GM12878 (cell line): ENCODE results near the gene FN1. TPM values are rescaled to one million over a fixed set of nuclear protein-coding genes. Genes with fewer than 3 reads are reported as not detected.

Source experiments
- ATAC-seq: fragments of 200-7000 bp; cut with Tn5 transposase; 3 replicates; pipeline ENCODE4 v1.9.1; 2020; ENCODE audit warnings: mild to moderate bottlenecking, moderate library complexity
- BruUV-seq: library from RNA; stranded (reverse); fragments of 400-500 nt; replicated peaks from 2 replicates; lab custom pipeline; 2021; lab: Mats Ljungman, UMichigan
- CTCF ChIA-PET: fragments of 300-600 bp; sonication (Branson Sonifier 250); formaldehyde crosslinking; extraction: SDS; loops from one replicate; lab custom pipeline; 2021; ENCODE audit warnings: inconsistent platforms; lab: Yijun Ruan, JAX
- POLR2A ChIA-PET: fragments of 350-600 bp; formaldehyde crosslinking; extraction: SDS; loops from one replicate; lab custom pipeline; 2021; ENCODE audit warnings: inconsistent platforms; lab: Charles Lee
- RAD21 ChIA-PET: fragments of 300-600 bp; sonication (Branson Sonifier 250); formaldehyde crosslinking; loops from one replicate; lab custom pipeline; 2023; ENCODE audit warnings: antibody characterized with exemption; ENCODE audit not compliant: unreplicated experiment; lab: Charles Lee
- SMC1A ChIA-PET: fragments of 300-600 bp; sonication (Branson Sonifier 250); formaldehyde crosslinking; loops from one replicate; lab custom pipeline; 2023; ENCODE audit not compliant: unreplicated experiment, uncharacterized antibody; lab: Charles Lee
- DNase-seq: peaks from one replicate; pipeline ENCODE4 v3.0.0-alpha.2; 2011; ENCODE audit warnings: low read depth, low spot score
- FAIRE-seq: peaks from 3 replicates; lab custom pipeline; 2011; peaks lifted over from hg19 to GRCh38; lab: Jason Lieb, UNC
- H2AFZ ChIP-seq: 2 replicates; pipeline ENCODE4 v1.6.0; 2011; ENCODE audit warnings: low read depth, low read length, control low read depth; ENCODE audit not compliant: control insufficient read depth
- H3K27ac ChIP-seq: 2 replicates; pipeline ENCODE4 v1.5.1; 2011; ENCODE audit warnings: control low read depth; ENCODE audit not compliant: control insufficient read depth, insufficient read depth
- H3K27me3 ChIP-seq, 2 experiments: replicated peaks in 1 of 2; 2 replicates each; pipeline versions ENCODE4 v1.6.0 to v1.6.1; 2011; ENCODE audit warnings: low read length in 1 of 2; ENCODE audit not compliant: control insufficient read depth in 2 of 2, insufficient read depth in 2 of 2
- H3K36me3 ChIP-seq, 2 experiments: 2 replicates each; pipeline ENCODE4 v1.5.1; 2011; ENCODE audit warnings: low read length in 1 of 2; ENCODE audit not compliant: control insufficient read depth in 2 of 2, insufficient read depth in 2 of 2
- H3K4me1 ChIP-seq: 2 replicates; pipeline ENCODE4 v1.6.1; 2011; ENCODE audit warnings: mild to moderate bottlenecking, low read length, moderate library complexity, mixed read lengths; ENCODE audit not compliant: control insufficient read depth, insufficient read depth
- H3K4me2 ChIP-seq: 2 replicates; pipeline ENCODE4 v1.6.0; 2011; ENCODE audit warnings: control low read depth; ENCODE audit not compliant: control insufficient read depth, insufficient read depth
- H3K4me3 ChIP-seq: fragments of 200-600 bp; sonication (generic); 2 replicates; pipeline ENCODE4 v1.5.1; 2016
- H3K79me2 ChIP-seq: 2 replicates; pipeline ENCODE4 v1.6.0; 2011; ENCODE audit warnings: low read length; ENCODE audit not compliant: control insufficient read depth, insufficient read depth
- H3K9ac ChIP-seq: 2 replicates; pipeline ENCODE4 v1.8.0; 2011; ENCODE audit warnings: low read length, control low read depth, mixed read lengths; ENCODE audit not compliant: control insufficient read depth, insufficient read depth
- H3K9me3 ChIP-seq: replicated peaks from 3 replicates; pipeline ENCODE4 v1.5.1; 2011; ENCODE audit warnings: mild to moderate bottlenecking, low read length; ENCODE audit not compliant: control insufficient read depth, insufficient read depth
- H4K20me1 ChIP-seq: 2 replicates; pipeline ENCODE4 v1.6.0; 2011; ENCODE audit not compliant: control insufficient read depth, insufficient read depth
- BCL11A ChIP-seq: IDR thresholded peaks from 2 replicates; pipeline ENCODE4 v1.6.1; 2011; ENCODE audit warnings: low read depth, low read length
- ETV6 ChIP-seq, 2 experiments: fragments of 450-650 bp in 1 of 2; IDR thresholded peaks in 1 of 2; conservative IDR thresholded peaks in 1 of 2; 2 replicates each; pipeline ENCODE4 v1.6.1; 2014; ENCODE audit warnings: antibody characterized with exemption in 1 of 2, borderline replicate concordance in 1 of 2, low read depth in 1 of 2, mild to moderate bottlenecking in 1 of 2, moderate library complexity in 1 of 2
- RBBP5 ChIP-seq: fragments of 200-600 bp; sonication (generic); conservative IDR thresholded peaks from 2 replicates; pipeline ENCODE4 v1.6.1; 2016
- STAT3 ChIP-seq: IDR thresholded peaks from 2 replicates; pipeline ENCODE4 v1.6.1; 2011; ENCODE audit warnings: low read depth, low read length, improper control_type of control experiment
- SUZ12 ChIP-seq: fragments of 200-600 bp; sonication (generic); IDR thresholded peaks from one replicate; pipeline ENCODE4 v1.6.1; 2018; ENCODE audit warnings: antibody characterized with exemption, mild to moderate bottlenecking; ENCODE audit not compliant: unreplicated experiment
- WGBS: methylation state at CpG from one replicate; pipeline ENCODE4 v1.1.6; 2016; ENCODE audit warnings: low lambda C conversion rate; ENCODE audit not compliant: insufficient replicate concordance, insufficient coverage; ENCODE audit errors: missing lambda C conversion rate; 5-methylcytosine and 5-hydroxymethylcytosine counted together
- in situ Hi-C: fragments of 300-500 bp; cut with MboI; formaldehyde crosslinking; loops from 9 replicates; pipeline ENCODE4 v1.14.3; 2018; ENCODE audit warnings: mixed read lengths
- intact Hi-C: fragments of 100-400 bp; cut with micrococcal nuclease; formaldehyde crosslinking; loops from one replicate; pipeline ENCODE4 v1.14.2; 2022; ENCODE audit not compliant: unreplicated experiment
- polyA plus RNA-seq, 11 experiments: library from polyadenylated mRNA; depleted of rRNA in 4 of 11; unstranded in 6 of 11; stranded (reverse) in 5 of 11; fragments of >200 nt; fragmentation: Nextera tagmentation in 4 of 11; fragmentation: Illumina TruSeq in 1 of 11; extraction: Ambion mirVana in 4 of 11; extraction: Trizol in 1 of 11; gene quantifications; 1 replicate in 1 of 11; 2 replicates in 10 of 11; pipeline versions ENCODE4 v1.2.1 to v1.2.3, GENCODE V29; 2011 to 2016; ENCODE audit warnings: inconsistent platforms in 2 of 11, missing spikeins in 2 of 11, low read depth in 1 of 11
- total RNA-seq, 4 experiments: library from RNA; depleted of rRNA in 3 of 4; stranded (reverse); fragments of >200 nt in 3 of 4; fragmentation: Illumina TruSeq in 1 of 4; extraction: Trizol in 1 of 4; gene quantifications; 2 replicates each; pipeline versions ENCODE4 v1.2.1 to v1.2.3, GENCODE V29; 2013 to 2021
- TF ChIP-seq, protein P1 (sequence below): fragments of 450-650 bp; IDR thresholded peaks from 2 replicates; pipeline ENCODE4 v1.6.1; 2016; ENCODE audit warnings: mild to moderate bottlenecking, moderate library complexity, borderline replicate concordance
- TF ChIP-seq, protein P2 (sequence below): IDR thresholded peaks from 2 replicates; pipeline ENCODE4 v1.6.1; 2012; ENCODE audit warnings: low read depth, low read length, improper control_type of control experiment
- TF ChIP-seq, protein P3 (sequence below): fragments of 450-650 bp; IDR thresholded peaks from 2 replicates; pipeline ENCODE4 v1.6.1; 2016; ENCODE audit warnings: mild to moderate bottlenecking
- TF ChIP-seq, protein P4 (sequence below): IDR thresholded peaks from 2 replicates; pipeline ENCODE4 v1.6.1; 2011; ENCODE audit warnings: low read depth, mild to moderate bottlenecking, low read length, moderate library complexity, borderline replicate concordance; ENCODE audit errors: extremely low read depth
- TF ChIP-seq, protein P5 (sequence below): IDR thresholded peaks from 2 replicates; pipeline ENCODE4 v1.6.1; 2012; ENCODE audit warnings: low read length, inconsistent platforms
- TF ChIP-seq, protein P6 (sequence below): fragments of 450-650 bp; IDR thresholded peaks from 2 replicates; pipeline ENCODE4 v1.6.1; 2017; ENCODE audit warnings: borderline replicate concordance

The FN1 gene
- total and polyA plus RNA-seq, 10 of the 15 experiments (the other 5 are each of a cell fraction or from before 2014, with no cell fraction given): 0.60 to 9.4 (median 1.5) TPM

DNA sequence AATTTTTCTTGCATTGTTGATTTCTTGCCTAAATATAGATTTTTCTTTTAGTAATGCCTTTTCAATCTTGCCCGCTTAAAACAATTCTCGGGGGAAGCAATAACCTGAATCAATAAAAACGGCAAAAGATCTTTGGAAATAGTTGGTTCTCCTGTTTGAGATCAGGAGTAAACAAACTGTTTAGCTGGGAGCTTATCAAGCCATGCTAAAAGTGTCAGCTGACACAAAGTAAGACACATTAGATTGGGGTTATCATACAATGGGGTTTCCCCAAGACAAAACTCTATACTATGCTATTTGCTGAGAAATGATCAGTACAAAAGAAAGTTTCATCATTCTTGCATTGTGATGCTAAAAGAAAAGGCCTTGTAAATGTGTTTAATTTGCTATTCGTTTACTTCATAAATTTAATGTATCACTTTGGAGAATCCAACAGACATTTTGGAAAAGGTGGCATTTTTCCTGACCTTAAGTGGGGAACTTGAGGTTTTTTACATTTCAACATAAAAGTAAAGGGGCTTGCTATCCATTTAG, 77.5 kb downstream of the FN1 start:
- peaks cover 0 to 4% of the 10 kb centered on the region in 2 experiments; a peak in 3 of 4 replicates for H3K36me3 ChIP-seq
- in situ Hi-C loops: no loop called here
- no peaks in the 10 kb centered on the region for H4K20me1 ChIP-seq
- no peaks in the 10 kb centered on the region for H3K79me2 ChIP-seq
- ChIA-PET RAD21 (no interaction called here), SMC1A (no interaction called here), POLR2A (no interaction called here), CTCF (interaction anchor here (0.7 kb wide), 1 partner anchor 397 kb away, joined by 3 read pairs; no protein-coding TSS in a partner anchor)
- no peak overlapping the region for H3K27ac ChIP-seq
- no peak overlapping the region for H3K4me3 ChIP-seq
- no peaks in the 10 kb centered on the region for H3K27me3 ChIP-seq
- H3K4me1 ChIP-seq: 0 out of 2 replicates have a peak, but pooled peaks cover 3% of the 10 kb centered on the region
- no peak overlapping the region for H2AFZ ChIP-seq
- no peaks in the 10 kb centered on the region for H3K9me3 ChIP-seq
- intact Hi-C loops: no loop called here
- ATAC-seq (no peak), DNase-seq (no peak), FAIRE-seq (no peak)
- WGBS: 96% methylated on average over 4 of the region's 4 CpGs
- no peak overlapping the region for H3K9ac ChIP-seq
- BruUV-seq: no TSS peak
- H3K4me2 ChIP-seq: no peak overlapping the region
- TF ChIP-seq, protein P1, sequence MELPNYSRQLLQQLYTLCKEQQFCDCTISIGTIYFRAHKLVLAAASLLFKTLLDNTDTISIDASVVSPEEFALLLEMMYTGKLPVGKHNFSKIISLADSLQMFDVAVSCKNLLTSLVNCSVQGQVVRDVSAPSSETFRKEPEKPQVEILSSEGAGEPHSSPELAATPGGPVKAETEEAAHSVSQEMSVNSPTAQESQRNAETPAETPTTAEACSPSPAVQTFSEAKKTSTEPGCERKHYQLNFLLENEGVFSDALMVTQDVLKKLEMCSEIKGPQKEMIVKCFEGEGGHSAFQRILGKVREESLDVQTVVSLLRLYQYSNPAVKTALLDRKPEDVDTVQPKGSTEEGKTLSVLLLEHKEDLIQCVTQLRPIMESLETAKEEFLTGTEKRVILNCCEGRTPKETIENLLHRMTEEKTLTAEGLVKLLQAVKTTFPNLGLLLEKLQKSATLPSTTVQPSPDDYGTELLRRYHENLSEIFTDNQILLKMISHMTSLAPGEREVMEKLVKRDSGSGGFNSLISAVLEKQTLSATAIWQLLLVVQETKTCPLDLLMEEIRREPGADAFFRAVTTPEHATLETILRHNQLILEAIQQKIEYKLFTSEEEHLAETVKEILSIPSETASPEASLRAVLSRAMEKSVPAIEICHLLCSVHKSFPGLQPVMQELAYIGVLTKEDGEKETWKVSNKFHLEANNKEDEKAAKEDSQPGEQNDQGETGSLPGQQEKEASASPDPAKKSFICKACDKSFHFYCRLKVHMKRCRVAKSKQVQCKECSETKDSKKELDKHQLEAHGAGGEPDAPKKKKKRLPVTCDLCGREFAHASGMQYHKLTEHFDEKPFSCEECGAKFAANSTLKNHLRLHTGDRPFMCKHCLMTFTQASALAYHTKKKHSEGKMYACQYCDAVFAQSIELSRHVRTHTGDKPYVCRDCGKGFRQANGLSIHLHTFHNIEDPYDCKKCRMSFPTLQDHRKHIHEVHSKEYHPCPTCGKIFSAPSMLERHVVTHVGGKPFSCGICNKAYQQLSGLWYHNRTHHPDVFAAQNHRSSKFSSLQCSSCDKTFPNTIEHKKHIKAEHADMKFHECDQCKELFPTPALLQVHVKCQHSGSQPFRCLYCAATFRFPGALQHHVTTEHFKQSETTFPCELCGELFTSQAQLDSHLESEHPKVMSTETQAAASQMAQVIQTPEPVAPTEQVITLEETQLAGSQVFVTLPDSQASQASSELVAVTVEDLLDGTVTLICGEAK: no peak
- TF ChIP-seq, protein P2, sequence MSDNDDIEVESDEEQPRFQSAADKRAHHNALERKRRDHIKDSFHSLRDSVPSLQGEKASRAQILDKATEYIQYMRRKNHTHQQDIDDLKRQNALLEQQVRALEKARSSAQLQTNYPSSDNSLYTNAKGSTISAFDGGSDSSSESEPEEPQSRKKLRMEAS: no peak
- TF ChIP-seq, protein P3, sequence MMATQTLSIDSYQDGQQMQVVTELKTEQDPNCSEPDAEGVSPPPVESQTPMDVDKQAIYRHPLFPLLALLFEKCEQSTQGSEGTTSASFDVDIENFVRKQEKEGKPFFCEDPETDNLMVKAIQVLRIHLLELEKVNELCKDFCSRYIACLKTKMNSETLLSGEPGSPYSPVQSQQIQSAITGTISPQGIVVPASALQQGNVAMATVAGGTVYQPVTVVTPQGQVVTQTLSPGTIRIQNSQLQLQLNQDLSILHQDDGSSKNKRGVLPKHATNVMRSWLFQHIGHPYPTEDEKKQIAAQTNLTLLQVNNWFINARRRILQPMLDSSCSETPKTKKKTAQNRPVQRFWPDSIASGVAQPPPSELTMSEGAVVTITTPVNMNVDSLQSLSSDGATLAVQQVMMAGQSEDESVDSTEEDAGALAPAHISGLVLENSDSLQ: no peak
- no peak for TF ChIP-seq STAT3
- TF ChIP-seq RBBP5: no peak
- TF ChIP-seq, protein P4, sequence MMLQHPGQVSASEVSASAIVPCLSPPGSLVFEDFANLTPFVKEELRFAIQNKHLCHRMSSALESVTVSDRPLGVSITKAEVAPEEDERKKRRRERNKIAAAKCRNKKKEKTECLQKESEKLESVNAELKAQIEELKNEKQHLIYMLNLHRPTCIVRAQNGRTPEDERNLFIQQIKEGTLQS: no peak
- TF ChIP-seq, protein P5, sequence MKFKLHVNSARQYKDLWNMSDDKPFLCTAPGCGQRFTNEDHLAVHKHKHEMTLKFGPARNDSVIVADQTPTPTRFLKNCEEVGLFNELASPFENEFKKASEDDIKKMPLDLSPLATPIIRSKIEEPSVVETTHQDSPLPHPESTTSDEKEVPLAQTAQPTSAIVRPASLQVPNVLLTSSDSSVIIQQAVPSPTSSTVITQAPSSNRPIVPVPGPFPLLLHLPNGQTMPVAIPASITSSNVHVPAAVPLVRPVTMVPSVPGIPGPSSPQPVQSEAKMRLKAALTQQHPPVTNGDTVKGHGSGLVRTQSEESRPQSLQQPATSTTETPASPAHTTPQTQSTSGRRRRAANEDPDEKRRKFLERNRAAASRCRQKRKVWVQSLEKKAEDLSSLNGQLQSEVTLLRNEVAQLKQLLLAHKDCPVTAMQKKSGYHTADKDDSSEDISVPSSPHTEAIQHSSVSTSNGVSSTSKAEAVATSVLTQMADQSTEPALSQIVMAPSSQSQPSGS: no peak
- TF ChIP-seq SUZ12: no peak
- no peak for TF ChIP-seq BCL11A
- TF ChIP-seq, protein P6, sequence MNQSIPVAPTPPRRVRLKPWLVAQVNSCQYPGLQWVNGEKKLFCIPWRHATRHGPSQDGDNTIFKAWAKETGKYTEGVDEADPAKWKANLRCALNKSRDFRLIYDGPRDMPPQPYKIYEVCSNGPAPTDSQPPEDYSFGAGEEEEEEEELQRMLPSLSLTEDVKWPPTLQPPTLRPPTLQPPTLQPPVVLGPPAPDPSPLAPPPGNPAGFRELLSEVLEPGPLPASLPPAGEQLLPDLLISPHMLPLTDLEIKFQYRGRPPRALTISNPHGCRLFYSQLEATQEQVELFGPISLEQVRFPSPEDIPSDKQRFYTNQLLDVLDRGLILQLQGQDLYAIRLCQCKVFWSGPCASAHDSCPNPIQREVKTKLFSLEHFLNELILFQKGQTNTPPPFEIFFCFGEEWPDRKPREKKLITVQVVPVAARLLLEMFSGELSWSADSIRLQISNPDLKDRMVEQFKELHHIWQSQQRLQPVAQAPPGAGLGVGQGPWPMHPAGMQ: no peak
- TF ChIP-seq ETV6 (conservative IDR thresholded peaks at IDR 0.05 in 1 of 2, IDR thresholded peaks at IDR 0.05 in 1 of 2; ENCODE audit: borderline replicate concordance in 1 of 2, low read depth in 1 of 2): no peak
